Fibroblast of gingiva (primary cell): Measurements from ENCODE around the gene DEFB114.
A peak's percentile ranks its signal among the peaks of the same experiment; 100 is the strongest.
"Not testable (repeated sequence)": the region's sequence is repeated elsewhere in the genome, so short reads cannot be mapped to it uniquely, and the experiment has no call there.

ENCODE experiments used
- DNase-seq: peaks from one replicate; pipeline ENCODE4 v3.0.0-alpha.2; 2011; ENCODE audit warnings: low read depth

Gene DEFB114

GRCh38 chr6:49964064-49964463, at the start of gene DEFB114:
TSS of gene DEFB114 (minus strand) at chr6:49964164. CDS start at chr6:49964105, 59 bp downstream.
- no peak for DNase-seq

- DNase-seq, result no peak
These were observed 43.9 kb upstream of the DEFB114 start for GRCh38 chr6:50007819-50008218.

GRCh38 chr6:50003139-50003538, 39.2 kb upstream of the DEFB114 start:
- no peak for DNase-seq

GRCh38 chr6:49995278-49995677, 31.3 kb upstream of the DEFB114 start:
- DNase-seq, result no peak

GRCh38 chr6:49988900-49989299, 24.9 kb upstream of the DEFB114 start:
- DNase-seq, result no peak

- no peak for DNase-seq
These were observed 23.8 kb upstream of the DEFB114 start for GRCh38 chr6:49987749-49988148.

- DNase-seq, result no peak
These were observed 22.6 kb upstream of the DEFB114 start for GRCh38 chr6:49986551-49986950.

GRCh38 chr6:49982046-49982445, 18.1 kb upstream of the DEFB114 start:
- DNase-seq, result no peak

GRCh38 chr6:49980898-49981297, 16.9 kb upstream of the DEFB114 start:
- peak; percentile 5 for DNase-seq

- no peak for DNase-seq
These were observed 15.6 kb upstream of the DEFB114 start for GRCh38 chr6:49979584-49979983.

- no peak for DNase-seq
These were observed 14.6 kb upstream of the DEFB114 start for GRCh38 chr6:49978332-49979226.

GRCh38 chr6:49969605-49970004, 5.6 kb upstream of the DEFB114 start, which contains the start of gene DEFB113:
TSS of gene DEFB113 (minus strand) at chr6:49969625. CDS start at chr6:49969625, 0 bp downstream.
- DNase-seq, result no peak

- DNase-seq, result no peak
These were observed 2.9 kb upstream of the DEFB114 start for GRCh38 chr6:49966823-49967222.

GRCh38 chr6:49966334-49966733, 2.4 kb upstream of the DEFB114 start:
- DNase-seq, result no peak

- DNase-seq, result no peak
These were observed 5.8 kb downstream of the DEFB114 start for GRCh38 chr6:49958180-49958579.

GRCh38 chr6:49955847-49956246, 8.1 kb downstream of the DEFB114 start:
- no peak for DNase-seq

GRCh38 chr6:49951926-49952325, 12.0 kb downstream of the DEFB114 start:
- DNase-seq, result no peak

- DNase-seq, result no peak
These were observed 13.6 kb downstream of the DEFB114 start for GRCh38 chr6:49950415-49950751.

GRCh38 chr6:49949062-49949461, 14.9 kb downstream of the DEFB114 start:
- DNase-seq, result no peak

- DNase-seq, result no peak
These were observed 17.1 kb downstream of the DEFB114 start for GRCh38 chr6:49946835-49947234.

- DNase-seq, result not testable (repeated sequence)
These were observed 19.9 kb downstream of the DEFB114 start for GRCh38 chr6:49944068-49944467.

- DNase-seq, result no peak
These were observed 23.9 kb downstream of the DEFB114 start for GRCh38 chr6:49939993-49940498.

- no peak for DNase-seq
These were observed 26.2 kb downstream of the DEFB114 start for GRCh38 chr6:49937811-49938210.

GRCh38 chr6:49937017-49937416, 26.9 kb downstream of the DEFB114 start:
- DNase-seq, result no peak
